Measurements from ENCODE around the gene FOXL1.

Gene FOXL1

DNA sequence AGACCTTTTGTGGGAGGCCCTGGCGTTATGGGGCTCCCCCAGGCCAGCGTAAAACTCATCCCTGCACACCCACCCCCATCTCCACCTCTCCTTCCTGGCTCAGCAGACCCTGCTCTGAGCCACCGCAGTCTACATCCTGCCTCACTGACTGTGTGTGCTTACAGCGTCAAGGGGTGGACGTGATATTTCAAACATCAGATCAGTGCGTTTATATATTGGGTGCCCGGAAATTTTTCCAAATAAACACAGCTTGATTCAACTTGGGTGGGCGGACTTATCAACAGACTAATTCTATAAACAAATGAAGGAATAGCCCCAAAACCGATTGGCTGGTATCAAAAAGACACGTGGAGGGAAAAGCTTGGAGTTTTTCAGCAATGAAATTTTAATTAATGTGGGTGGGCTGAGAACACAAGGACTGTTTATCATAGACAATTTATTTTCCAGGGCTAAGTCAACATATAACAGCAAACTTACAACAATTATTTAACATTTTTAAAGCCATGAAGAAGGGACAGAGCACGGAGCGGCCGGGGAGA, at the start of gene FOXL1:
Gene FOXL1 (plus strand): TSS at position 489 of the 539 bp plus-strand sequence. CDS start 175 bp downstream, outside the sequence.
- no peak for DNase-seq

DNA sequence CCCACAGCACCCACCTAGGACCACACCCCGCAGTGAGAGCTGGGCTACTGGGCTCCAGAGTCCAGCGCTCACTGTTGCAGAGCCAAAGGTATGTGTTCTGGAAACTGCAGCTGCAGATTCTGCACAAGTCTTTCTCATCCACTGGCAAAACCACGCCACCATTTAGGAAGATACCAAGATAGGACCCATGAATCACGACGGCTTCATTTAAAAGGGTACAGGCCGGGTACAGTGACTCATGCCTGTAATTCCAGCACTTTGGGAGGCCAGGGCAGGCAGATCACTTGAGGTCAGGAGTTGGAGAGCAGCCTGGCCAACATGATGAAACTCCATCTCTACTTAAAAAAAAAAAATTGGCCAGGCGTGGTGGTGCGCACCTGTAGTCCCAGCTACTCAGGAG, 49.2 kb upstream of the FOXL1 start:
- no peak for DNase-seq

DNA sequence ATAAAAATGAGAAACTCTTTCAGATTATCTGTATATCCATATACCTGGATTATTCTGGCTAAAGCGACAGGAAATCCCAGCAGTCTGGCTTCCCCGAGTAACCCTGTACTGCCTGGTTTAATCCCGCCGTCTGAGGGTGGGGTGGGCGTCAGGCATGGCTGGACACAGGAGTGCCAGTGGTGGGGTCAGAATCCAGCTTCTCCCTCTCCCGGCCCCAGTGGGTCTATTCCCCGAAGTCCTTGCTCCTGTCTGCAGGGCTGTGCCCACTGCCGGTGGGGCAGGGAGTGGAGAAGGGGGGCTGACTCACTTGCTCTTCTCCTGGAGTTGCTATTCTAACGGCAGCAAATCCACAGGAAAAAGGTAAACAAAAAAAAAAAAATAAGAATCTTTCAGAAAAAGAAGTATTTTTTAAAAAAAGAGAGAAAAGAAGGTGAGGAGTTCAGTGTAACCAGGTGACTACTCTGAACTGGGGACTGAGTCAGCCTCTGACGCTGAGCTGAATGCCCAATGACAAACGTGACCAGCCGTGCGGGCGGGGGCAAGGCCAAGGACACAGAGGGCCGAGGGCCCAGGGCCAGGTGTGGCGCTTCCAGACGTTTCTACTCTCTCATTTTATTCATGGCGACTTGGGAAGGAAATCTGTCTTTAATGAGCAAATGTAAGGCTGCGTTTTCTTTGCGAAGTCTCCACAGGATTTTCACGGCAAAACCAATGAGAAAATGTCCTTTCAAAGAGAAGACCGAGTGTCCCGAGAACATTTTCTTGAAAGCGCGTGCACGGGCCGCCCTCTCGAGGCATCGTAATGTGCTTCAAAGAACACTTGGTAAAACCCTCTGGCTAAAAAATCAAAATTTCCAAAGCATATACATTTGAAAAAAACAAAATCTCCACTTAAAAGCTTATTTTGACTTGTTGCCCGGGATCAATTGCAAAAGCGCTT, 47.8 kb upstream of the FOXL1 start:
- no peak for DNase-seq

DNA sequence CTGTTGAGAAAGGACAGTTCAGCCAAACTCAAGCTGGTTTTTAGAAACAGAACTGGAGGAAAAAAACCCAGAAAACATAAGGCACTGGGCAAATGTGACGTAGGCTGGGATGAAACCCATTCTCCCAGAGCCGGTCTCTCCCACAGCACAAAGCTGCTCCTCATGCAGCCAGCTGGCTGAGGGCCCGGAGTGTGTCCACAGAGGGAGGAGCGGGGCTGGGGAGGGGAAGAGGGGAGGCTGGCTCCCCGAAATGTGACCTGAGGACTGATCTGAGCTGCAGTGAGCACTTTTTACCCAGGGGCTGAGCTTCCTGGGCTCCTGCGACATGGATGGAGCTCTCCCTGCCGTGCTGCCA, 47.2 kb upstream of the FOXL1 start:
- DNase-seq, result no peak

DNA sequence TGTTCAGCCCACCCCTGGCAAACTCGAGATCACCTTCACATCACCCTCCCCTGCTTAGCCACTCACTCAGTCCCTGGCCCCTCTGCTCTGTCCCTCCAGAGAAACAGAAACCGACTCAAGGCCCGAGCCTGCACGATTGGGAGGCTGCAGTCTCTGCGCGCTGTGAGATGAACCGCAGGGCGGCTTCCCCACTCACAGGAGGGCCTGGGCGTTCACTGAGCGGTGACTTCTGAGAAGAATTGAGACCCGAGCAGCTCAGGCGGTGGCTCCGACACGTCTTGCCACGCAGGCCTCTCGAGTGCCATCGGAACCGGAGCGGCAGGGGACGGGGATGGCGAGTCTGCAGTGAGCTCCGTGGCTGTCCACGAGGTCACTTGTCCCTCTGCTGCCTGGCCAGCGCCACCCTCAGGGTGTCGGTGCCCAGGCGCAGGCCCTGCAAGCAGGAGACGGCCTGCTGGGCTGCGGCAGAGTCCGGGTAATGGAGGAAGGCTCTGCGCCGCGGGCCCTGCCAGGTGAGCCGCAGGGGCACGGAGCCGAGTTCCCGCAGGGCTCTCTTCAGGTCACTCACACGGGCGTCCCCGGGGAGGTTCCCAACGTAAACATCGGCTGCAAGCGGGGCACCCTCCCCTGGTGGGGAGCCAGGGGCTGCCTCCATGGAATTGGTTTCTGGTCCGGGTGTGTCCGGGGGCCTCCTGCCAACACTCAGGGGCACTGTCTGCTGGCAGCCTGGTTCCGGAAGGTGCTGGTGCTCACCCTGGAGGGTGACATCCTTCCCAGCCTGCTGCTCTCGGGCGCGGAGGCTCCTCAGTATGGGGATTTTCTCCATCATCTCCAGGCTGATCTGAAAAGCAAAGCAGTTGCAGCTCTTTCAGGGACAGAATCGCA, 46.5 kb upstream of the FOXL1 start:
- no peak for DNase-seq

DNA sequence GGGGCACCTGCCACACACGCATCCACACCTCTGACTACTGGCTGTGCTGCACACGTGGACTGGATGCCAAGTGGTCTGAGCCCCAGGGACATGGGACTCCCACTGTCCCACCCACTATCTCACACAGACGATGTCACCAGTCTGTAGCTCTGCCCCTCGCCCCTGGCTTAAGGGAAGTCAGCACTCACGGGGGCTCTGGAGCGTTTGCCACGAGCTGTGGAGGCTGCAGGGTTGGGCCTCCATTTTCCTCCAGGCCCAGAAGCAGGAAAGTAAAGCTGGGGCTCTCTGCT, 45.9 kb upstream of the FOXL1 start:
- DNase-seq, result no peak

DNA sequence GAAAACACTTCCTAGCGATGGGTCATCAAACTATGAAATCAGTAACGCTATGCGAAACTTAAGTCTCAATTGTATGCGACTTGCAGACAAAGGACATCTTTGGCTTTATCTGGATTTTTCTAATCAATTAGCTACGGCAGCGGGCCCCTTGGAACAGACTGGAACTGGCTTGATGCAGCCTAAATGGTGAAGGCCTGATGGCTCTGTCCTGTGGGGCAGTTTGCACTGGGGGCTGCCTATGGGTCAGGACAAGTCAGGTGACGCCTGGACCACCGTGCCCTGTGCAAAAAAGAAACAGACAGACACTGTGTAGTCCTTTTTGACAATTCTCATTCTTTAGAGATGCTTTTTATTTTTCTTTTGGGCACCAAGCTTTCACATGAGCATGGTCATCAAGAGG, 45.3 kb upstream of the FOXL1 start:
- DNase-seq, result no peak

DNA sequence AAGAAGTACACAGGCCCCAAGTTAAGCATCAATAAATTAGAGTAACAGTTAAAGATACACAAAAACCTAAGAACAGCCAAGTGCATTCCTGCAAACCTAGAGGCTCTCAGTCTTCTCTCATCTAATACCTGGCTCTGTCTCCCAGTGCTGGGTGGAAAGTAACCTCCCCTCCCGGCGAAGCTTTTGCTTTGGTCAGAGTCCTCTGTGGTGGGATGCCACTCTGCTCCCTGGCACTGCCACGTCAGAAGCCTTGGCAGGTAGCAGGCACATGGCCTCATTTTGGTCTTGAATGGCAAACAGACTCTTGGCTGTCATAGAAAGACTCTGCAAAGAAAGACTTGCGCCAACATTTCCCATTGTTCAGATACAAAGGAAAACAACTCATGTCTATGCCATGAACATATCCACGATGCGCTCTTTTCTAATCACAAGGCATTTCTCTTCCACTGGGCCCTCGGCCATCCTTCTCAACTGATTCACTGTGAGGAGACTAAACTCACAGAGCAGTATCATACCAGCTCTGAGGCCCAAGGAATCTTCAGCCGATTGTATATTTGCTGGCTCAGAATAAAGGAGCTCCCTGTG, 44.5 kb upstream of the FOXL1 start:
- DNase-seq, result no peak

DNA sequence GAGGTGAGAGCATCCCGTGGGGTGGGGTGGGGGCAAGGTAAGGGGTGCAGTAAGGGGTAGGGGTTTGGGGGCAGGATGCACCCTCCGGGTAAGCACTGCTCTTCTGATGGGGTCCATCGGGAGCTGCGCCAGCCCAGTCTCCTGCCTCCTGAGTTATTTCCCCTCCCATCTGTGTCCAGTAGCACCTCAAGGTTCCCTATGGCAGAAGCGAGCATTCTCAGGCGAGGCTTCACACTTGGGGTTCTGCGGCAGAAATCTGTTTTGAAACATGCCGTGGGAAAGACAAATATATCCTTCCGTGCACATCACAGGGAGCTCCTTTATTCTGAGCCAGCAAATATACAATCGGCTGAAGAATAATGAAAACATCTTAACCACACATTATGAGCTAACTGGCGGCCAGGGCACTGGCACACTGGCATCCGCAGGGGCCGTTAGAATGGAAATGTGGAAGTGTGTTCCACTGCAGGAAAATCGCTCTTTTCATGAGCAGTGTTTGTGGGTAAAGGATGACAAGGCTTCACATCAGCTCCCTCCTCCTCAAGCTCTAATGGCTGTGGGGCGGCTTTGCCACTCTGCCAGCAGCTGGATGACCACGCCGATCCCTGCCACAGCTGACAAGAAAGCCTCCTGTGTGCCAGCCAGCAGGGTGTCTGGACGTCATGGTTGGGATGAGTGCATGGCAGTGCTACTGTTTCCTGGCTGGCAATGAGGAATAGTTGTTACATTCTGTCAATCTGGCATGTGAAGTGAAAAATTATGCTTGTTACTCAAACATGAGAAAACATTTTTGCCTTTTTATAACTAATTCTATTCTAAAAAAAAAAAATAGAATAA, 43.4 kb upstream of the FOXL1 start:
- DNase-seq, result no peak

DNA sequence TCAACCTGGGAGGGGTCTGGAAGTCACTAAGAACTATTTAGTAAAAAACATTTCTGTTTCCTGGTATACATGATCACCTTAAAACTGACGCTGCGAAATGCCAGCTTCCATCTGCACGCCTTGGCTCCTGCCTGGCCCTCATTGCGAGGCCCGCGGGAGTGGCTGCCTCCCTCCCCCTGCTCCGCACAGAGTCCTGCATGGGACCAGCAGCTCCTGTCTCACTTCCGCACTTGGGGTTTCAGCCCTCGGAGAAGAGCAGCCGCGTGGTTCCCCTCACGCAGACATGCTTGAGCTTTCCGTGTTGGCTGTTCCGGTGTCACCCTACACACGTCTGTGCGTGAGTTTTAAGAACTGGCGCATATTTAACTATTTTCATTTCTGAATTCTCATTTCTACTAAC, 41.7 kb upstream of the FOXL1 start:
- no peak for DNase-seq

DNA sequence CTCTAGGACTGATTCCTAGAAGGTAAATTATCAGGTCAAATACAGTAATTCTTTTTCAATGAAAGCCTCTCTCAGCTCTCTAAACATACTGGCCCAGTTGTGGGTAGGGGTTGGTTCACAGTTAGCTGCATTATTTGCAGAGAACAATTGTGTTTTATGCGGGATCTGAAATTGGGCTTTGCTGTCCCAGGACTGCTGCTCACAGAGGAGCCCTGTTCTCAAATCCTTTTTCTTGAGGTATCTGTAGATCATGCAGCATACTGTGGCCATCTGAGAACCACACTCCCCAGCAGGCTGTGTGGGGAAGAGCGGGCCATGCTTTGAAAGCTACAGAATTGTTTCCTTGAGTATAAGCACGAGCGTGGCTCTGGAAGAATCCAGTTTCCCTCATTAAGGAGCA, 40.9 kb upstream of the FOXL1 start:
- no peak for DNase-seq

DNA sequence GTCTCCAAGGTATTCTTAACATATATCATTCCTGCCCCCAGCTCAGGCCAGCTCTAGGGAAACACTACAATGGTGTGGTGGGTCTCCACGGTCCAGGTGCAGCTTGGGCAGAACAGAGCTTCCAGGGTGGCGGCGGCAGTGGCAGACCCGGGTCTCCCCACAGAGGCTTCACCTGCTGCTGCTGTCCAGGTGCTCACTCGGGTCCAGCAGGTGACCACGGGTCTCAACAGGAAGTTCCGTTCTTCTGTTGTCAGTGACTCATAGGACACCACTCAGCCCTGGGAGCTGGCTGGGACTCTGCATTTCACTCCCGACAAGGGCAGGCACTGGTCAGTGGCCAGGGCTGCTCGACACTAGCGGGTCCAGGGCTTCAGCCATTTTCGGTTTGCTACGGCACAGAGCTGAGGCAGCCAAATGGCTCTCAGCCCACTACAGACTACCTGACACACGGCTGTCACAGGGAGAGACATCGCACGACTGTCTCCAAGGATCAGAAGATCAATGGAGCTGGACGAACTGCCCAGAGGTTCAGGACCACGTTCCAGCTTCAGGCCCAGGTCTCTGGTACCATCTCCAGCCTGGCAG, 40.1 kb upstream of the FOXL1 start:
- DNase-seq, result no peak

DNA sequence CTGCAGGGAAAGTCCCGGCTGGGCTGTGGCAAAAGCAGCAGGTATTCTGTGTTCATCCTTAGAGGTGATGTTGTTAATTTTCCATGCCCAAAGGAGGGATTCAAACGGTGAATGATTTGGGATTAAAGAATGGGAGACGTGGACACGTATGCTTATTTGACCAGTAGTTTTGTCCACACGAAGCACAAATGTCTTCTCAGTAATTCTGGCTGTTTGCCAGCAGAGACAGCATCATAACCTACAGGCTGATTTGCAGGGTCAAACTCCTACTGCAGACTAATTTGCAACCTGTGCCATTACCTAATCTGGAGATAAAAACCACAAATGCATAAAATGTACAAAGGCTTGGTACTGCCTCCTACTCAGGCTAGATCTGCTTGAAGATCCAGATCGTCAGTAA, 37.5 kb upstream of the FOXL1 start:
- DNase-seq, result no peak

DNA sequence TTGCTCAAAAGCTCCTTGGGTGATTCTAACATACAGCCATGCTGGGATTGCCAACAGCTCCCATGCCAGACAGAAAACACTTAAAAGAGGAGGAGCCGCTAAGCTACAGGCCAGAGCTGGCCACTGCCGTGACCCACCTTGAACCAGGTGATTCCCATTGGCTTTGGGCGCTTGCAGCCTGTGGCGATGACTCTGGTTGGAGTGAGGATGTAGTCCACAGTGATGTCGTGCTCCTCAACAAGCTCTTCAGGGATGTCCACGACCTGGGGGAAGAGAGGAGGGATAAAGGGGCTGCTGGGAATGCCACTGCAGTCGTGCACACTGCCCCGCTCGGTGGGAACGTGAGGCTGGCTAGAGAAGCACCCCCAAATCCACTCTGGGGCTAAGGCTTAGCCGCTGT, 36.8 kb upstream of the FOXL1 start:
- no peak for DNase-seq

DNA sequence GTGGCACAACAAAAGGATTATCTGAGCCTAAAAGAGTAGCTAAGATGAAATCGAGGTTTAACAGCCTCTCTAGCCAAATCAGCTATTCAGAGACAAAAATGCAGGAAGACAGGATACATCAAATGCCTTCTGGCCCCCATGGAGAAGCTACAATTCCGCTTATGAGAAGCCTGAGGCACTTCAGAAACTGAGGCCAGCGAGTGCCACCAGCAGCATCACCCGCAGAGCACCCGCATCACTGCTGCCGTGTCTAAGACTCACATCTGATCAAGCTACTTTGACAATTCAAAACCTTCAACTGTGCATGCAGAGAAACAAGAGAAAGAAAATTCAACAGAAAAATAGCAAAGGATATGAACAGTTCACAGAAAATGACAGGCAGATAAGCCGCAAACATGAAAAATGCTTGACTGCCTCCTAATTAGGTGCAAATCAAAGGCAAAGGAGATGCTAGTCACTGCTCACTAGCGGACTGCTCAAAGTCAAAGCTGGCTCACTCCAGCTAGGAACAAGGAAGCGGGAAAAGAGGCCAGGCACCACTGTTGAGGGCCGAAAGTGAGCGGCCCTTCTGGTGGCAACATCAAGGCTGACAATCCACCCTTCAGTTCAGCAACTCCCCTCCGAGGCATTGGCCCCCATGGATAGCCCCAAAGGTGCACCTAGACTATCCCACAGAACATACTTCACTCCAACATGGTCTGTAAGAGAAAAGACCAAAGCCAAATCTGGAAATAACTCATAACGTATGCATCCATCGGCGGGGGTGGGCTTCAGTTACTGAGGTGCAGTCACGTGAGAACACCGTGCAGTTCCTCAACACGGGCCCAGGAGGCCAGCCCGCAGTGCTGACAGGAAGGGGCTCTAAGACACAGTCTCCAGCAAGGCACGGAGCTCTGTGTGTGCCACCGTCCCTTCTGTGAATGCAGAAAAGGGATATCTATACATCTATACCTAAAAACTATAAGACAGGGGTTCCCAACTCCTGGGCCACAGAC, 35.3 kb upstream of the FOXL1 start:
- no peak for DNase-seq

DNA sequence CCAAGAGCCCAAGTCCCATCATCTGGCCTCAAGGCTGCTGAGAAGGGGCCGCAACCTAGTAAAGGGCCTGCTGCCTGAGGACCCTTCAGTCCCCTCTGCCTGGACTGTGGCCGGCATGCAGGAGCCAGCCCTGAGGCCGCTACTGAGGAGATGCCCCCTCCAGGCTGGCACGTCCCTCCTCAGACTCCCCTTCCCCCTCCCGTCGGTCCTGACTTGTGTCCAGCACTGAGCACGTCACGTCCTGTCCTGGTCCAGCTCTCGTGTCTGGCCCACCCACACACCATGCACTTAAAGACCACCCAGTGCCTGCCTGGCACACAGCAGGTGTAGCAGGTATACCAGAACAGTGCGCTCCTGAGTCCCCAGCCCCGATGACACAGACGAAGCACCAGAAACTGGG, 32.9 kb upstream of the FOXL1 start:
- no peak for DNase-seq

DNA sequence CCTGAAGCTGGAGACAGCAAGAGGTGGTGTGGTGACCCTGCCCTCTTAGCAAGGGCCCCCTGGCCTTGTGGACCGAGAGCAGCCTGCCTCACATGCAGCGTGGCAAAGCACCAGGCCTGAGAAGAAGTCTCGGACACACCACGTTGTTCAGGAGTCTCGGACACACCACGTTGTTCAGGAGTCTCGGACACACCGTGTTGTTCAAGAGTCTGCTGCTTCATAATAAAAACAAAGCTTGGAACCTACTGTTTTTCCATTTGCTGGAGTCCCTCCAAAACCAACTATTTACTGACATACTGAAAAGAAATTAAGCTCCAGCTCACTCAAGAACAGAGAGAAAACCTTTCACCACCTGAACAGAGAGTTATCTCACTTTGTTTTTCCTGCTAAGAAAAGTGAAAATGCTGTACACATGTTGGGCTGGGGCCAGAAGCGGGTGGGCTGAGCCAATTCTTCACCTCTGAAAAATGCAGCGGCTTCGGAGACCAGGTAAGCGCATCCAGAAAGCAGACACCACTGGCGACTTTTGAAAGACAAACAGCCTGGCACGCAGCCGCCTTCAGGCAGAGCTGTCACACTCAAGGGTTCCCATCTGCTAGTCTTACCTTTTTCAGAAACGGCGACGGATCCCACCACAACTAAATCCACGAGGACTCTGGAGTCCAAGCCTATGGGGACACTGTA, 32.3 kb upstream of the FOXL1 start:
- no peak for DNase-seq

DNA sequence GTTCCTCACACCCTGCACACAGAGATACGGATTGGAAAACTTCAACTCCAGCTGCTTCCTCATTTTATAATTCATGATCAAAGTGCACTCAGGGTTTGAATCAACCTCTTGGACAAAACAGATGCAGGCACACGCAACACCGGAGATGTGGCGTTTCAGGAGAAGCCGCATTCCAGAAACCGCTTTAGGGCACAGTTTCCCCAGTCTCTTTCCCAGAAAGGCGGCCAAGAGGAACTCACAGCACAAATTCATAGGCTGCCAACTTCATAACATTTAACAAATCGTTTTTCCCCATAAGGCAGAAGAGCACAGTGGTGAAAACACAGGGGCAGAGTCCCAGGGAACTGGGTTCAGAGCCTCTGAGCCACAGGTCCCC, 31.7 kb upstream of the FOXL1 start:
- DNase-seq, result no peak

DNA sequence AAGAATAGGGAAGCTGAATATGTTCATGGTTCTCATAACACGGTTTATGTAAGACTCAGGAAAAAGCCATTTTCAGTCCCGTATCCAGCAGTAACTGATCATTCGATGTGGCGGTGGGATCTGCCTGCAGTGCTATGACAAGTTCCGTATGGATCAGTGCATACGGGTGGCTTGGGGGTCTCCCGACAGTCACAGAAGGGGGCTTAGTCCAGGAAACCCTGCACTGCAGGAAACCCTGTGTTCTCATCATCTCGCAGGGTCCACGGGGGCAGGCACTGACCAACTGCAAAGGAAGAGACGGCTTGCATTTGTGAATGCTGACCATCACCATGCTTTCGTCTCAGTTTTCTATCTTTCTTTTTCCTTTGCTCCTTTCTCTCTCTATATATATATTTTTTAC, 31.1 kb upstream of the FOXL1 start:
- no peak for DNase-seq

Measured in stimulated activated CD4-positive, alpha-beta T cell treated with anti-CD3 and anti-CD28 coated beads, Interleukin-2, amount 100 ng/mL, for 24 hours (primary cell).